ENCODE results near the gene POLR3C. TPM values are rescaled to one million over a fixed set of nuclear protein-coding genes. Genes with fewer than 3 reads are reported as not detected.

Gene POLR3C
- polyA plus RNA-seq, 1 donor (not counting 4 experiments of a cell fraction or from before 2014, with no cell fraction given) = 33.9 TPM

DNA sequence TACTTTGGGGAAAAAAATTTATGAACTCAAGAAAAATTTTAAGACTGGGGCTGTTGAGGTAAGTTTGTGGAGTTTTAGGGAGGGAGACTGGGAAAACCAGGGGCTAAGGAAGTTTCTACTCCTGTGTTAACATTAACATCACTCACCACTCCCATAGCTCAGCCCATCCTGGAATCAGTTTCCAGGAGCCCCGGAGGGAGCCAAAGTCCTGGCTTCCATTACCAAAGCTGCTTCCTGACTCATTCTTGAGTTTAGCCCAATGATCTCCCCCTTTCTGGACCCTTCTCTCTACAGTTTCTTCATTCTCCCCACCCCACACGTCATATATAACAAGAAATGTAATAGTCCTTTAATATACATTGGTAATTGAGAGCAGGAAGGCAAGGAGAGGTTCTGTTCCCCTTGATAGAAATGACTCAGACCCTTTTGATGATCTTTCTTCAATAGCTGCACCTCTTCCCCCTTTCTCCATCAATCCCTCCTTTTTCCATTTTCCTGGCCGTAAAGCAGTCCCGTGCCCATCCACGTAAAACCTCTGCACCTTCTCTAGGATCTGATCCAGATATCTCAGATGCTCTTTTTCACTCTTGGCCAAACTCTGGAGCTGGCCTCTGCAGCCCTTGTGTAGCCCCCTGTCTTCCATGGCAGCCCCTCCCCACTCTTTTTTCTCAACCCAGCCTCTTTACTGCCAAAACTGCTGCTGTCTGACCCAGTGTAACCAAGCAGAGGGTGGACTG, 39.5 kb downstream of the POLR3C start:
- FAIRE-seq (no peak), DNase-seq (ENCODE audit: low read depth, low spot score) (no peak)
- no peaks in the 10 kb centered on the region for H4K20me1 ChIP-seq (ENCODE audit: control insufficient read depth, extremely low read depth, insufficient read depth, low read length)
- H3K36me3 ChIP-seq (ENCODE audit: control insufficient read depth in 2 of 2, extremely low read depth in 1 of 2, insufficient read depth in 2 of 2, low read length in 2 of 2) = no peaks in the 10 kb centered on the region
- no peak overlapping the region for H3K4me3 ChIP-seq (ENCODE audit: control insufficient read depth in 2 of 3, extremely low read depth in 1 of 3, insufficient read depth in 2 of 3, low read depth in 1 of 3, low read length in 3 of 3)
- TF ChIP-seq EZH2 (IDR thresholded peaks at IDR 0.05; ENCODE audit: low read length) = no peak
- TF ChIP-seq, protein P1, sequence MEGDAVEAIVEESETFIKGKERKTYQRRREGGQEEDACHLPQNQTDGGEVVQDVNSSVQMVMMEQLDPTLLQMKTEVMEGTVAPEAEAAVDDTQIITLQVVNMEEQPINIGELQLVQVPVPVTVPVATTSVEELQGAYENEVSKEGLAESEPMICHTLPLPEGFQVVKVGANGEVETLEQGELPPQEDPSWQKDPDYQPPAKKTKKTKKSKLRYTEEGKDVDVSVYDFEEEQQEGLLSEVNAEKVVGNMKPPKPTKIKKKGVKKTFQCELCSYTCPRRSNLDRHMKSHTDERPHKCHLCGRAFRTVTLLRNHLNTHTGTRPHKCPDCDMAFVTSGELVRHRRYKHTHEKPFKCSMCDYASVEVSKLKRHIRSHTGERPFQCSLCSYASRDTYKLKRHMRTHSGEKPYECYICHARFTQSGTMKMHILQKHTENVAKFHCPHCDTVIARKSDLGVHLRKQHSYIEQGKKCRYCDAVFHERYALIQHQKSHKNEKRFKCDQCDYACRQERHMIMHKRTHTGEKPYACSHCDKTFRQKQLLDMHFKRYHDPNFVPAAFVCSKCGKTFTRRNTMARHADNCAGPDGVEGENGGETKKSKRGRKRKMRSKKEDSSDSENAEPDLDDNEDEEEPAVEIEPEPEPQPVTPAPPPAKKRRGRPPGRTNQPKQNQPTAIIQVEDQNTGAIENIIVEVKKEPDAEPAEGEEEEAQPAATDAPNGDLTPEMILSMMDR (optimal IDR thresholded peaks at IDR 0.05 in 1 of 3, IDR thresholded peaks at IDR 0.05 in 1 of 3, conservative IDR thresholded peaks at IDR 0.05 in 1 of 3; ENCODE audit: extremely low read depth in 1 of 3, insufficient read depth in 2 of 3, low read length in 3 of 3) = no peak
- peaks cover 11% of the 10 kb centered on the region for H3K27me3 ChIP-seq (ENCODE audit: control insufficient read depth, extremely low read depth, insufficient read depth, low read length)
- H3K9me3 ChIP-seq (ENCODE audit: control insufficient read depth, low read depth, low read length) = no peaks in the 10 kb centered on the region
- no peak overlapping the region for H3K9ac ChIP-seq (ENCODE audit: control insufficient read depth, extremely low read depth, insufficient read depth, low read length)
- H3K9me1 ChIP-seq (ENCODE audit: control insufficient read depth, extremely low read depth, insufficient read depth, low read length) = no peaks in the 10 kb centered on the region
- H3K4me2 ChIP-seq (ENCODE audit: control insufficient read depth, extremely low read depth, insufficient read depth, low read depth, low read length) = no peak overlapping the region
- dilution Hi-C loops (cut with MboI; ENCODE audit: extremely low pct_ligation_motif_present, low sequenced_read_pairs) = no loop called here
- peaks cover 5% of the 10 kb centered on the region for H3K4me1 ChIP-seq (ENCODE audit: control insufficient read depth, extremely low read depth, insufficient read depth, low read length)
- H3K79me2 ChIP-seq (ENCODE audit: control insufficient read depth, insufficient read depth, low read length) = peaks cover under 1% of the 10 kb centered on the region
- H3K27ac ChIP-seq (ENCODE audit: control insufficient read depth, insufficient read depth, low read length) = no peak overlapping the region
- no peak overlapping the region for H2AFZ ChIP-seq (ENCODE audit: control insufficient read depth, low read length)

DNA sequence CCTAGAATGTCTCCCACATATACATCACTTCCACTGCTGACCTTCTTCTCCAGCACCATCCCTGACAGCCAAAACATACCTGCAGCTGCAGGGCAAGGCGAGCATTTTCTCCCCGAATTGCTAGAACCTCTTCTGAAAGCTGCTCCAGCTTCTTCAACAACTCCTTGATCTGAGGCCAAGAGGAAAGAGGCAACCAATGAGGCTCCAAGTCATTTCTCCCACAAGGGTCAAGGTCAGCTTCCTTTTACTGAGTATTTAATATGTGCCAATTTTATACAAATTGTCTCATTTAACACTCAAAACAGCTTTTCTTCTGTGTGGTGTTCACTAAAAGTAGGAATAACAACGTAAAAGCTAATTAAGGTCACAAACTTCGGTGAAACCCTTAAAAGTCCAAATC, 44.2 kb downstream of the POLR3C start:
- DNase-seq (ENCODE audit: low read depth, low spot score) = no peak
- TF ChIP-seq, protein P1 (optimal IDR thresholded peaks at IDR 0.05 in 1 of 3, IDR thresholded peaks at IDR 0.05 in 1 of 3, conservative IDR thresholded peaks at IDR 0.05 in 1 of 3; ENCODE audit: extremely low read depth in 1 of 3, insufficient read depth in 2 of 3, low read length in 3 of 3) = no peak
- no peak for TF ChIP-seq EZH2 (IDR thresholded peaks at IDR 0.05; ENCODE audit: low read length)
- Histone ChIP-seq H3K4me2 (ENCODE audit: control insufficient read depth, extremely low read depth, insufficient read depth, low read depth, low read length) (no peak overlapping the region), H2AFZ (ENCODE audit: control insufficient read depth, low read length) (no peak overlapping the region), H3K4me1 (ENCODE audit: control insufficient read depth, extremely low read depth, insufficient read depth, low read length) (peaks cover 10% of the 10 kb centered on the region), H4K20me1 (ENCODE audit: control insufficient read depth, extremely low read depth, insufficient read depth, low read length) (no peaks in the 10 kb centered on the region), H3K9ac (ENCODE audit: control insufficient read depth, extremely low read depth, insufficient read depth, low read length) (no peak overlapping the region), H3K27ac (ENCODE audit: control insufficient read depth, insufficient read depth, low read length) (no peak overlapping the region), H3K4me3 (ENCODE audit: control insufficient read depth in 2 of 3, extremely low read depth in 1 of 3, insufficient read depth in 2 of 3, low read depth in 1 of 3, low read length in 3 of 3) (no peak overlapping the region), H3K9me1 (ENCODE audit: control insufficient read depth, extremely low read depth, insufficient read depth, low read length) (no peaks in the 10 kb centered on the region), H3K36me3 (ENCODE audit: control insufficient read depth in 2 of 2, extremely low read depth in 1 of 2, insufficient read depth in 2 of 2, low read length in 2 of 2) (no peaks in the 10 kb centered on the region), H3K27me3 (ENCODE audit: control insufficient read depth, extremely low read depth, insufficient read depth, low read length) (peaks cover 21% of the 10 kb centered on the region), H3K9me3 (ENCODE audit: control insufficient read depth, low read depth, low read length) (no peaks in the 10 kb centered on the region), H3K79me2 (ENCODE audit: control insufficient read depth, insufficient read depth, low read length) (no peaks in the 10 kb centered on the region)
- dilution Hi-C loops (cut with MboI; ENCODE audit: extremely low pct_ligation_motif_present, low sequenced_read_pairs) = no loop called here
- no peak for FAIRE-seq

Data from keratinocyte (primary cell).